Measurements from ENCODE around the gene VAT1L.

The VAT1L gene

GRCh38 chr16:77782694-77783093 is 5.7 kb upstream of the VAT1L start:
- DNase-seq, result no peak

GRCh38 chr16:77784441-77785372 is 3.7 kb upstream of the VAT1L start:
- DNase-seq, result no peak

- DNase-seq, result no peak
Observed at GRCh38 chr16:77785373-77785764, 3.0 kb upstream of the VAT1L start.

- no peak for DNase-seq
Observed at GRCh38 chr16:77786186-77786847, 2.0 kb upstream of the VAT1L start.

GRCh38 chr16:77787452-77787851 is 912 bp upstream of the VAT1L start:
- no peak for DNase-seq

- DNase-seq, result no peak
Observed at GRCh38 chr16:77789085-77790008, 983 bp downstream of the VAT1L start.

- no peak for DNase-seq
Observed at GRCh38 chr16:77790009-77790372, 1.6 kb downstream of the VAT1L start.

GRCh38 chr16:77790912-77791311 is 2.5 kb downstream of the VAT1L start:
- no peak for DNase-seq

GRCh38 chr16:77793417-77793816 is 5.1 kb downstream of the VAT1L start:
- DNase-seq, result no peak

GRCh38 chr16:77794586-77794985 is 6.2 kb downstream of the VAT1L start:
- no peak for DNase-seq

GRCh38 chr16:77801817-77802216 is 13.5 kb downstream of the VAT1L start:
- no peak for DNase-seq

GRCh38 chr16:77805398-77805797 is 17.0 kb downstream of the VAT1L start:
- DNase-seq, result no peak

GRCh38 chr16:77807021-77807420 is 18.7 kb downstream of the VAT1L start:
- no peak for DNase-seq

GRCh38 chr16:77812856-77813500 is 24.6 kb downstream of the VAT1L start:
- no peak for DNase-seq

GRCh38 chr16:77816293-77816692 is 27.9 kb downstream of the VAT1L start:
- DNase-seq, result no peak

GRCh38 chr16:77820340-77820739 is 32.0 kb downstream of the VAT1L start:
- no peak for DNase-seq

- no peak for DNase-seq
Observed at GRCh38 chr16:77822661-77823060, 34.3 kb downstream of the VAT1L start.

- DNase-seq, result no peak
Observed at GRCh38 chr16:77823067-77823466, 34.7 kb downstream of the VAT1L start.

- DNase-seq, result no peak
Observed at GRCh38 chr16:77825196-77825595, 36.8 kb downstream of the VAT1L start.

- DNase-seq, result no peak
Observed at GRCh38 chr16:77827032-77827431, 38.7 kb downstream of the VAT1L start.

- no peak for DNase-seq
Observed at GRCh38 chr16:77833921-77834634, 45.7 kb downstream of the VAT1L start.
